HG03378 (cell line): ENCODE measurements around the gene CDK14.
A peak's percentile ranks its signal among the peaks of the same experiment; 100 is the strongest.

Experiments used
- ATAC-seq: cut with Tn5 transposase; IDR thresholded peaks from one replicate; pipeline ENCODE4 v1.9.1; 2021; ENCODE audit warnings: mild to moderate bottlenecking, moderate library complexity; ENCODE audit not compliant: unreplicated experiment

The CDK14 gene

DNA sequence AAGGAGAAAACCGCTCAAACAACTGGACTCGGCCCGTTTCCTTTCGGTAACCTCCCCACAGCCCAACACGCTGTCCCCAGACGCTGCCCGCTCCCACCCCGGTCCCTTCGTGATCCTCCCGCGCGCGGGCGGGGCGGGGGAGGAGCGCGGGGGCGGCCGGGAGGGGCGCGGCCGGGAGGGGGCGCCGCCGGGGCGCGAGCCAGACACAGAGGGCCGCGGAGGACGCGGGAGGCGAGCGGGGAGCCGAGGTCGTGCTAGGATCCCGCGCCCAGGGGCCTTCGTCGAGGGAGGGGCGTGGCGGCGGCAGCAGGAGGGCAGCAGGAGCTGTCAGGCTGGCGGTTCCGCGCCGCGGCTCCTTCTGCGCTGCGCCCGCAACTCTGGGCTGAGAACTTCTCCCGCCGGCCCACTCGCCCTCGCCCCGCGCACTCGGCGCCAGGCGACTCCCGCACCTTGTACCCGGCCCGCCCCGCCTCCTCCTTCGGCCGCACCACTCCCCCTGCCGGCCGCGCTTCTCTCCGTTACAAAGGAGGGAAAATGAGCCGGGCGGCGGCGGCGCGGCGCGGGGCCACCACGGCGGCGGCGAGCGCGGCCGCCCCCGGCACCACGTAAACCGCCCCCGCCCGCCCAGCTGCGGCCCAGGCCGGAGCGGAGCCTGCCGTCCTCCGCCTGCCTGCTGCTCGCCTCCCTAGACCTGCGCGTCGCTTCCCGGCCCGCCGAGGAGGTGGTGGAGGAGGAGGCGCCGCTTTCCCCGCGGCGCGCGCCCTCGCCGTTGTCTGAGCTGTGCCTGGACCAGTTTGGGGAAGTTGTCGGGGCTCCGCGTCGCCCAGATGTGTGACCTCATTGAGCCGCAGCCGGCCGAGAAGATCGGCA lies at the start of gene CDK14:
Gene CDK14, plus strand, starts transcription at position 521 of the 870 bp plus-strand sequence. Its CDS starts 307 bp downstream, at position 828.
- peak; percentile 36 for ATAC-seq

DNA sequence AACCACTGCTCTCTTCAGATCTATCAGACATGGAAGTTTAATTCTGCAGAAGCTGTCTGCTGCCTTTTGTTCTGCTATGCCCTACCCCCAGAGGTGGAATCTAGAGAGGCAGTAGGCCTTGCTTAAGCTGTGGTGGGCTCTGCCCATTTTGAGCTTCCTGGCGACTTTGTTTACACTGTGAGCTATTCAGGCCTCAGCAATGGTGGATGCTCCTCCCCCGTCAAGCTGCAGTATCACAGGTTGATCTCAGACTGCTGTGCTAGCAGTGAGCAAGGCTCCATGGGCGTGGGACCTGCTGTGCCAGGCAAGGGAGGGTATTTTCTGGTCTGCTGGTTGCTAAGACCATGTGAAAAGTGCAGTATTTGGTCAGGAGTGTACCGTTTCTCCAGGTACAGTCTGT lies 45.1 kb upstream of the CDK14 start:
- ATAC-seq, result no peak

GRCh38 chr7:90552521-90552920 lies 43.6 kb upstream of the CDK14 start:
- ATAC-seq, result no peak

DNA sequence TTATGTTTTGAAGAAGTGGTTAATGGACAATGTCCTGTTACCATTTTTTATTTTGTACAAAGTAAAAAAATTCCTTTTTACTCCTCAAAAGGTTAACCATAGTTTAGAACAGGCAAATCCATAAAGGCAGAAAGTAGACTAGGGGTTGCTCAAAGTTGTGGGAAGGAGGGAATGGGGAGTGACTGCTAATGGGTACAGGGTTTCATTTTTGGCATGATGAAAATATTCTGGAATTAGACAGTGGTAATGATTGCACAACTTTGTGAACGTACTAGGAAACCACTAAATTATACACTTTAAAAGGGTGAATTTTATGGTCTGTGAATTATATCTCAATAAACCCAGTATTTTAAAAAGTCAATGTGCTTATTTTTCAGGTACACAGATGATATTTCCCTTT lies 35.4 kb upstream of the CDK14 start:
- ATAC-seq, result no peak

DNA sequence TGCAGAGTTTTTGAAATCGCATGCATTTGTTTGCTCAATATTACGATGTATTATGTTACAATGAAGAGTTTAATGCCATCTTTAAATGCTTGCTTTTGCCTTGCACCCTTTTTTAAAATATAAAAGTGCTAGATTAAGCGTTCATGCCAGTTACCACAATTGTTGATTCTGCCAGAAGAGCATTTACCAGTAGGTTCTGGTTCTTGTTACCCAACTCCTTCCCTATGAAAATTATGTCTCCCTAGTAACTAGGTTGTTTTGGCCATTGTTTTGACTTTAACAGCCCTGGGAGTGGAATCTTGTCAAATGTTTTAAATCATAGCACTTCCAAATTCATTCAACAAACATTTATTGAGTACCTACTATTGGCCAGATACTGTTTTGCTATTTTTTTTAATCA lies 32.8 kb upstream of the CDK14 start:
- ATAC-seq, result no peak

DNA sequence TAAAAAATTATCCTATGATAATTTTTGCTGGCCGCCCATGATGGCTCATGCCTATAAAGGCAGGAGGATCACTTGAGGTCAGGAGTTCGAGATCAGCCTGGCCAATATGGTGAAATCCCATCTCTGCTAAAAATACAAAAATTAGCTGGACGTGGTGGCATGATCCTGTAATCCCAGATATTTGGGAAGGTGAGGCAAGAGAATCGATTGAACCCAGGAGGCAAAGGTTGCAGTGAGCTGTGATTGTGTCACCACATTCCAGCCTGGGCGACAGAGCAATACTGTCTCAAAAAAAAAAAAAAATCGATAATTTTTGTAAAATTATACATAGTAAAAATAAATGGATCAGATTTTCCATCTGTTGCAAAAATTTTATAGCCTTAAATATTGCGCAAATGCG lies 31.7 kb upstream of the CDK14 start:
- no peak for ATAC-seq

- ATAC-seq, result no peak
Measured at GRCh38 chr7:90568213-90568612, 27.9 kb upstream of the CDK14 start.

- no peak for ATAC-seq
Measured at GRCh38 chr7:90569368-90569767, 26.8 kb upstream of the CDK14 start.

DNA sequence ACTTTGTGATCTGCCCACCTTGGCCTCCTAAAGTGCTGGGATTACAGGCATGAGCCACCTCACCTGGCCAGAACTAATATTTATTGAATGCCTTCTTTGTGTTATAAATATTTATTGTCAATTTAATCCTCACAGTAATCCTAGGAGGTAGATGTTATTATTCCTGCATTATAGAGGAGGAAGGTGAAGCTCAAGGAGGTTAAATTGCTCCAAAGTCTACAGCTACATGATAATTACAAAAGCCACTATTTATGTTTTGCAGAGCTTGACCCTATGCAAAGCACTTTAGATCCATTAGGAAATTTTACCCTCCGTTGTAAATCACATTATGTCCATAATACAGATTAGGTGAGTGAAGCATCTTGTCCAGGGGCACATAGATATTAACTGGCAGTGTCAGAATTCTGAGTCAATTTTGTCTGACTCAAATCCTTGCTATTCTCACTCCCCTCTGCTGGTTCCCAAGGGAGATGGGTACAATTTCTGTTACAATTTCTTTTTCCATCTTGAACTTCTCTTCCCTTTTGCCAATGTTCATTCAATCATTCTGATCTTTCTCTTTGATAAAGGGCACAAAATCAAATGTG lies 25.7 kb upstream of the CDK14 start:
- no peak for ATAC-seq

DNA sequence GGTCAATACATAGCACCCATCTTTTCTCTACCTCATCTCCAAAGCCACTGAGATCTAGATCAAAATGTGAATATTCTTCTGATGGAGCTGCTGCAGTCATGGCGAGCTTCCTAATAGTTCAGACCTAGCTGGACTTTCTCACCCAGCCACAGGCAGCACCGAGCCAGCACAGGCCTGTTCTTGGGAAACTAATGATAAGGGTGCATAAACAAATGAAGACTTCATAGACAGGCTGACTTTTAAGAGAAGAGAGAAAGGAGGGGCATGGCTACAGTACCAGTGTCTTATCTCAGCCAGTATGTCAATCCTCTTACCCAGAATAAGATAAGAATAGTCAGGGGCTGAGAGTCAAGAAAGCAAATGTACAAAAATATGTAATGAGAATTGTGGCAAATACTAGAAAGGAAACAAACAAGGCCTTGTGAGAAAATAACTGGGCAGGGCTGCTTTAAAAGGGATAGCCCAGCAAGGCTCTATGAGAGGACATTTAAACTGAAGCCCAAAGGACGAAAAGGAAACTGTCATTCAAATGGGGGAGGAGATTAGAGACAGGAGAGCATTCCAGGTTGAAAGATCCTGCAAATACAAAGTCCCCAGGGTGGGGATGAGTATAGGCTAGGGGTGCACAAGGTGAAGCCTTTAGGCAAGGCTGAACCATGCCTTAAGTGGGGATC lies 21.8 kb upstream of the CDK14 start:
- no peak for ATAC-seq

- no peak for ATAC-seq
Measured at GRCh38 chr7:90574820-90575187, 21.3 kb upstream of the CDK14 start.

GRCh38 chr7:90579181-90579688 lies 16.9 kb upstream of the CDK14 start:
- ATAC-seq, result no peak

DNA sequence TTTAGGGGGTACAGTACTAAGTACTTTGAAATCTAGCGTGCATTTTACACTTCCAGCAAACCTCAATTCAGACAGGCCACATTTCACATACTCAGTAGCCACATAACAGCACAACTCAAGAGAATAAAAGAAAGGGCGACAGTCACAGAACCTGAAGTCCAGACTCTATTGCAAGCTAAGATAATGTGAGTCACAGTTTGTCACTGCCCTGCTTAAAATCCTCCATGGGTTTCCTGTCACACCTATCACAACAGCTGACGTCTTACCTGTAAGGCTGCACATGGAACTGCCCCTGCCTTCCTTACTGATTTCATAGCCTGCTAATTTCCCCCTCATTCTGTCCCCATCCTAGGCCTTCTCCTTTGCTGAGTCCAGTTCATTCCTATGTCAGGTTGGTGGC lies 16.1 kb upstream of the CDK14 start:
- no peak for ATAC-seq

DNA sequence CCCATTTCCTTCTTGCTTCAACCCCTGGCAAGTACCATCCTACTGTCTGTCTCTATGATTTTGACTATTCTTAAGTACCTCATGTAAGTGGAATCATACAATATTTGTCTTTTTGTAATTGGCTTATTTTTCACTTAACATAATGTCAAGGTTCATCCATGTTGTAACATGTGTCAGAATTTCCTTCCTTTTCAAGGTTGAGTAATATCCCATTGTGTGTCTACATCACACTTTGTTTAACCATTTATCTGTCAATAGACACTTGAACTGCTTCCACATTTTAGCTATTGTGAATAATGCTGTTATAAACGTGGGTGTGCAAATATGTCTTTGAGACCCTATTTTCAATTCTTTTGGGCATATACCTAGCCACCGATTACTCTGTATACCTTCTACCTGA lies 14.0 kb upstream of the CDK14 start:
- ATAC-seq, result no peak

DNA sequence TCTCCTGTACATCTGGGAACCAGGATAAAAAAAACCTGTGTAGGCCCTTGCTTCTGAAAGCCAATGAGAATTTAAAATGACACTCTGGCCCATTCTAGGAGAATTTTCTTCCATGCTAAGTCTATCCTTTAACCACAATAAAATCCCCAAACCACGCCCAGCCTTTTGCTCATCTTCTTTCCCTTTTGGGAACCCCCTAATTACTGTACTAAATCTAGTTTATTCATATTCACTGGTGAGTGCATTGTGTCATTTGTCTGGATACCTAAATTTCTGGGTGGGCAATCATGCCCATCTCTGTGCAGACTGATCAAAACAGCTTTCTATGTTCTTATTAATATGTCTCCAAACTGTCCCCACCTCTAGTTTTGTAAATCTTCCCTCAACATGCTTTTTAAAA lies 11.7 kb upstream of the CDK14 start:
- no peak for ATAC-seq

DNA sequence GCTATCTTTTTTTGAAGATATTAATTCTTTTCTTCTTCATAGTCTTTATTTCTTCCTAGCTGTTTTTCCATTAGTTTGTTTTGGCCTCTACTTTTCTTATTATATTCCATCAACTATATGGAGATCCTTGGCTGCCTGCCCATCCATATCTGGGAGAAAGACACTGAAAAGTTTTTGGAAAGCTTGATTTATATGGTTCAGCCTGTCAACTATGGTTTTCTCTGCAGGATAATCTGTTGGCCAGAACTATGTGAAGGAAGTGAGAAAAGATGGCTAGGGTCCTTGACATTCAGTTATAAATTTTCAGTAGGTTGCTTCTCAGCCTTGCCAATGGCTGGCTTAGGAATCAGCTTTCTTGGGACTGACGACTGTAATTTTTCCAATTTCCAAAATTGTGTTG lies 10.0 kb upstream of the CDK14 start:
- no peak for ATAC-seq

DNA sequence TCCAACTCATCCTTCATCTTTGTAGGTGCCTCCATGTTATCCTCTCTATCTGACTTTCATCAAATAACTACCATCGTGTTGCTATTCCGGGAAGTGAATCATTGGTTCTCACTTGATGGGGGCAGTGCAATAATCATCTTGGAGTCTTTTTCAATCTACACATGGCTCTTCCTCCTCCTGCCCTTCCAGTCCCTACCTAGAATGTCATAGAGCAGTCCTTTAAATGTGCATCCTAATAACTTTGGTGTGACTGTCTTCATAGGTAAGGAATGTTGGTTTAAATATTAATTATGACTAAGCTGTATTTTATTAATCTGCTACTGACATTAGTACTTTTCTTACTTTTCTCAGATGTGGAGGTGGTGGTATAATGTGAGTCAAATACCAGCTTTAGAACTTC lies 8.4 kb upstream of the CDK14 start:
- ATAC-seq, result no peak

DNA sequence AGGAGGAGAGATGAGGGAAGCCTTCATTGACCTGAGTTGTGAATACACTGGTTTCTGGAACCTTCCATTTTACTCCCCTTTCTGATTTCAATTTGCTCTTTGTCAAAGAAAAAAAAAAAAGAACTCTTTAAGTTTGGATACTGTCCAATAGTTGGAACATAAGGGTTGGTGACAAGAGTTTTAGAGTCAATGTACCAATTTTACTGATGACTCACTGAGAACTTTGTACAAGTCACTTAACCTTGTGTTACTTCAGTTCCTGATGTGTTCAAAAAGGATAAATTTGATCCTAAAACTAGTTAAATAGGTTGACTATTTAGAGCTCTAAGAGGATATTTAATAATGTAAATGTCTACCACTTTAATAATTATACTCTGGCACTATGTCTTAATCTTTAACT lies 4.1 kb upstream of the CDK14 start:
- no peak for ATAC-seq

- no peak for ATAC-seq
Measured at GRCh38 chr7:90593205-90593604, 2.9 kb upstream of the CDK14 start.

- no peak for ATAC-seq
Measured at GRCh38 chr7:90594751-90595317, 1.3 kb upstream of the CDK14 start.

- ATAC-seq, result no peak
Measured at GRCh38 chr7:90595342-90595800, 750 bp upstream of the CDK14 start.
